ENCODE results near the gene BEND3. TPM values are rescaled to one million over a fixed set of nuclear protein-coding genes. Genes with fewer than 3 reads are reported as not detected.

BEND3 gene
- total and polyA plus RNA-seq, 2 of the 8 experiments (the other 6 are each of a cell fraction or from before 2014, with no cell fraction given) = 25.2 to 38.8 TPM

DNA sequence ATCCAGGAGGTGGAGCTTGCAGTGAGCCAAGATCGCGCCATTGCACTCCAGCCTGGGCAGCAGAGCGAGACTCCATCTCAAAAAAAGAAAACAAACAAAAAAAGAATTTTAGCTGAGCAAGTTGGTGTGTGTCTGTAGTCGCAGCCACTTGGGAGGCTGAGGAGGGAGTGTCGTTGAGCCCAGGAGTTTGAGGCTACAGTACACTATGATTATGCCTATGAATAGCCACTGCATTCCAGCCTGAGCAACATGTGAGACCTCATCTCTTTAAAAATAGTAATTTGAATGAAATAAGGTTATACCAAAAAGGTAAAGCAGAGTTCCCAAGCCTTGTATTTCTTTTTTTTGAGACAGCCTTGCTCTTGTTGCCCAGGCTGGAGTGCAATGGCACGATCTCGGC lies 67.5 kb downstream of the BEND3 start:
- Histone ChIP-seq H2BK5ac (ENCODE audit: low read depth, low read length) (no peak overlapping the region), H2AK5ac (ENCODE audit: low read depth, low read length) (no peak overlapping the region), H2BK120ac (replicated peaks; ENCODE audit: low read depth, low read length) (no peak overlapping the region), H3K4me3 (ENCODE audit: extremely low read depth in 1 of 4, insufficient read depth in 2 of 4, low read depth in 3 of 4, low read length in 4 of 4) (no peak overlapping the region), H4K5ac (ENCODE audit: insufficient read length, low read depth, low read length) (no peak overlapping the region), H3K14ac (ENCODE audit: insufficient read length) (no peak overlapping the region), H2AFZ (ENCODE audit: low read length) (no peak overlapping the region), H3K4ac (replicated peaks; ENCODE audit: insufficient read length, low read depth, low read length) (no peak overlapping the region), H4K91ac (replicated peaks; ENCODE audit: insufficient read length, low read length) (no peak overlapping the region), H3K56ac (replicated peaks; ENCODE audit: insufficient read length, low read depth, low read length) (no peak overlapping the region), H3K9me3 (ENCODE audit: insufficient read depth in 2 of 2, low read depth in 1 of 2, low read length in 1 of 2) (no peaks in the 10 kb centered on the region), H4K8ac (ENCODE audit: extremely low read depth, insufficient read depth, low read length) (no peak overlapping the region), H3K23me2 (ENCODE audit: low read depth, low read length) (no peaks in the 10 kb centered on the region), H3K4me2 (ENCODE audit: insufficient read depth in 1 of 2, low read depth in 2 of 2, low read length in 2 of 2) (no peak overlapping the region), H3K79me2 (ENCODE audit: control insufficient read depth in 1 of 2, insufficient read depth in 2 of 2, low read length in 2 of 2) (no peaks in the 10 kb centered on the region), H3K18ac (ENCODE audit: extremely low read depth, low read length) (no peak overlapping the region), H3K36me3 (ENCODE audit: control insufficient read depth in 2 of 4, insufficient read depth in 4 of 4, low read length in 3 of 4) (peaks cover 0 to 8% (median 2%) of the 10 kb centered on the region in 4 experiments; a peak in 2 of 8 replicates), H3K79me1 (ENCODE audit: low read depth, low read length) (no peaks in the 10 kb centered on the region), H3K27ac (ENCODE audit: low read depth, low read length) (no peak overlapping the region), H3K9ac (replicated peaks in 1 of 4; ENCODE audit: extremely low read depth in 1 of 4, low read depth in 3 of 4, low read length in 3 of 4) (no peak overlapping the region), H2BK12ac (ENCODE audit: low read depth, low read length) (no peak overlapping the region), H3K4me1 (replicated peaks in 1 of 4; ENCODE audit: control insufficient read depth in 3 of 4, insufficient read depth in 4 of 4, low read length in 3 of 4) (peaks cover 0 to 4% (median under 1%) of the 10 kb centered on the region in 4 experiments; a peak in 1 of 7 replicates), H2BK15ac (ENCODE audit: low read length) (no peak overlapping the region), H3K23ac (ENCODE audit: insufficient read length) (no peak overlapping the region), H2BK20ac (ENCODE audit: low read length) (no peak overlapping the region), H3K27me3 (replicated peaks in 1 of 4; ENCODE audit: control insufficient read depth in 3 of 4, extremely low read depth in 1 of 4, insufficient read depth in 3 of 4, low read length in 3 of 4) (no peaks in the 10 kb centered on the region; a peak in 1 of 7 replicates), H4K20me1 (replicated peaks in 1 of 2; ENCODE audit: control insufficient read depth in 1 of 2, insufficient read depth in 2 of 2, low read length in 2 of 2) (no peaks in the 10 kb centered on the region)
- DNase-seq (ENCODE audit: low read depth in 1 of 2, low spot score in 2 of 2) (no peak), FAIRE-seq (no peak)
- CTCF ChIA-PET (ENCODE audit: partially characterized antibody) = interaction anchor here (4.3 kb wide), 1 partner anchor 14 kb away, joined by 17 read pairs; no protein-coding TSS in a partner anchor
- TF ChIP-seq YY1 (IDR thresholded peaks at IDR 0.05; ENCODE audit: low read depth, low read length) = no peak
- no peak for TF ChIP-seq RXRA (IDR thresholded peaks at IDR 0.05; ENCODE audit: insufficient read depth, low read depth, low read length)
- no peak for TF ChIP-seq EGR1 (IDR thresholded peaks at IDR 0.05; ENCODE audit: borderline replicate concordance, low read depth, low read length)
- TF ChIP-seq HDAC6 (IDR thresholded peaks at IDR 0.05; ENCODE audit: low read depth, low read length) = no peak
- TF ChIP-seq CBX8 (IDR thresholded peaks at IDR 0.05; ENCODE audit: borderline replicate concordance, low read depth, low read length) = no peak
- no peak for TF ChIP-seq TAF7 (optimal IDR thresholded peaks at IDR 0.05; ENCODE audit: borderline replicate concordance, low read depth, low read length)
- no peak for TF ChIP-seq BRCA1 (IDR thresholded peaks at IDR 0.05; ENCODE audit: low read depth, low read length)
- TF ChIP-seq GTF2F1 (IDR thresholded peaks at IDR 0.05; ENCODE audit: borderline replicate concordance, low read depth, low read length) = no peak
- WGBS, 2 experiments (ENCODE audit: extremely low coverage in 1 of 2, insufficient coverage in 1 of 2, insufficient read length in 1 of 2, insufficient replicate concordance in 2 of 2, low coverage in 1 of 2, low lambda C conversion rate in 2 of 2, missing lambda C conversion rate in 1 of 2) = 94% methylated on average over 7 of the region's 7 CpGs; no CpG with 5 or more reads in 1 of the 2 experiments
- POLR2A ChIA-PET (ENCODE audit: partially characterized antibody) = interaction anchor here (1.3 kb wide), 1 partner anchor 9 kb away, joined by 3 read pairs; no protein-coding TSS in a partner anchor
